Measurements from ENCODE around the gene STEEP1. TPM values are rescaled to one million over a fixed set of nuclear protein-coding genes. Genes with fewer than 3 reads are reported as not detected.

The STEEP1 gene
- total RNA-seq, 1 donor from 2014 or later = 34.3 TPM

GRCh38 chrX:119488749-119489148 lies 76.5 kb downstream of the STEEP1 start:
- DNase-seq = no peak

Other genes with a start within 250 kb of the STEEP1 start
- gene SLC25A43, start 166.1 kb downstream of the STEEP1 start, total RNA-seq = 8.8 TPM
- 114 TPM for gene SLC25A5, start 97.0 kb downstream of the STEEP1 start, total RNA-seq
- gene UBE2A, start 9.2 kb upstream of the STEEP1 start, total RNA-seq = 31.0 TPM
- 8.1 TPM for gene NKRF, start 41.0 kb upstream of the STEEP1 start, total RNA-seq
- 17.2 TPM for gene SEPTIN6, start 127.8 kb upstream of the STEEP1 start, total RNA-seq
- gene SOWAHD, start 193.2 kb upstream of the STEEP1 start, total RNA-seq = 0.79 TPM
- gene RPL39, start 226.2 kb upstream of the STEEP1 start, total RNA-seq = 2,477 TPM